ENCODE data around the gene DRAXIN.
A peak's percentile ranks its signal among the peaks of the same experiment; 100 is the strongest.

DRAXIN gene

GRCh38 chr1:11751087-11751486 lies 59.6 kb downstream of the DRAXIN start:
- Histone ChIP-seq H3K36me3 (ENCODE audit: control insufficient read depth in 2 of 2, insufficient read depth in 1 of 2, low read length in 2 of 2) (peaks cover 0 to 37% of the 10 kb centered on the region in 2 experiments; a peak in 1 of 3 replicates), H3K4me1 (ENCODE audit: control insufficient read depth, insufficient read depth, low read length) (no peaks in the 10 kb centered on the region), H3K9me3 (ENCODE audit: control insufficient read depth, insufficient read depth, low read depth, low read length) (no peaks in the 10 kb centered on the region), H3K27ac (ENCODE audit: extremely low read depth, low read depth, low read length) (no peak overlapping the region), H3K4me3 (ENCODE audit: low read depth, low read length) (no peak overlapping the region)
- CTCF ChIA-PET: interaction anchor here (0.7 to 1.7 kb wide), 3 partner anchors 34 to 714 kb away, joined by 3 to 5 read pairs (median 4); no protein-coding TSS in a partner anchor
- no peak for TF ChIP-seq ZNF169 (tag by site-specific recombination; IDR thresholded peaks at IDR 0.05)
- TF ChIP-seq, protein P1, sequence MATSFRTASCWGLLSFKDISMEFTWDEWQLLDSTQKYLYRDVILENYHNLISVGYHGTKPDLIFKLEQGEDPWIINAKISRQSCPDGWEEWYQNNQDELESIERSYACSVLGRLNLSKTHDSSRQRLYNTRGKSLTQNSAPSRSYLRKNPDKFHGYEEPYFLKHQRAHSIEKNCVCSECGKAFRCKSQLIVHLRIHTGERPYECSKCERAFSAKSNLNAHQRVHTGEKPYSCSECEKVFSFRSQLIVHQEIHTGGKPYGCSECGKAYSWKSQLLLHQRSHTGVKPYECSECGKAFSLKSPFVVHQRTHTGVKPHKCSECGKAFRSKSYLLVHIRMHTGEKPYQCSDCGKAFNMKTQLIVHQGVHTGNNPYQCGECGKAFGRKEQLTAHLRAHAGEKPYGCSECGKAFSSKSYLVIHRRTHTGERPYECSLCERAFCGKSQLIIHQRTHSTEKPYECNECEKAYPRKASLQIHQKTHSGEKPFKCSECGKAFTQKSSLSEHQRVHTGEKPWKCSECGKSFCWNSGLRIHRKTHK (tag by site-specific recombination; IDR thresholded peaks at IDR 0.05): no peak
- no peak for TF ChIP-seq MZF1 (tag by site-specific recombination; IDR thresholded peaks at IDR 0.05; ENCODE audit: borderline replicate concordance)
- no peak for TF ChIP-seq ZNF391 (tag by site-specific recombination; IDR thresholded peaks at IDR 0.05; ENCODE audit: borderline replicate concordance, low read depth)
- TF ChIP-seq GFI1B (tag by site-specific recombination; IDR thresholded peaks at IDR 0.05): no peak
- TF ChIP-seq EGR2 (tag by site-specific recombination; IDR thresholded peaks at IDR 0.05; ENCODE audit: low read depth): no peak
- TF ChIP-seq ZNF629 (tag by site-specific recombination; IDR thresholded peaks at IDR 0.05): no peak
- no peak for TF ChIP-seq ZNF510 (tag by site-specific recombination; IDR thresholded peaks at IDR 0.05; ENCODE audit: insufficient replicate concordance)
- no peak for TF ChIP-seq ZNF239 (tag by site-specific recombination; IDR thresholded peaks at IDR 0.05)
- TF ChIP-seq, protein P2, sequence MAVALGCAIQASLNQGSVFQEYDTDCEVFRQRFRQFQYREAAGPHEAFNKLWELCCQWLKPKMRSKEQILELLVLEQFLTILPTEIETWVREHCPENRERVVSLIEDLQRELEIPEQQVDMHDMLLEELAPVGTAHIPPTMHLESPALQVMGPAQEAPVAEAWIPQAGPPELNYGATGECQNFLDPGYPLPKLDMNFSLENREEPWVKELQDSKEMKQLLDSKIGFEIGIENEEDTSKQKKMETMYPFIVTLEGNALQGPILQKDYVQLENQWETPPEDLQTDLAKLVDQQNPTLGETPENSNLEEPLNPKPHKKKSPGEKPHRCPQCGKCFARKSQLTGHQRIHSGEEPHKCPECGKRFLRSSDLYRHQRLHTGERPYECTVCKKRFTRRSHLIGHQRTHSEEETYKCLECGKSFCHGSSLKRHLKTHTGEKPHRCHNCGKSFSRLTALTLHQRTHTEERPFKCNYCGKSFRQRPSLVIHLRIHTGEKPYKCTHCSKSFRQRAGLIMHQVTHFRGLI (tag by site-specific recombination; IDR thresholded peaks at IDR 0.05): no peak
- TF ChIP-seq, protein P3, sequence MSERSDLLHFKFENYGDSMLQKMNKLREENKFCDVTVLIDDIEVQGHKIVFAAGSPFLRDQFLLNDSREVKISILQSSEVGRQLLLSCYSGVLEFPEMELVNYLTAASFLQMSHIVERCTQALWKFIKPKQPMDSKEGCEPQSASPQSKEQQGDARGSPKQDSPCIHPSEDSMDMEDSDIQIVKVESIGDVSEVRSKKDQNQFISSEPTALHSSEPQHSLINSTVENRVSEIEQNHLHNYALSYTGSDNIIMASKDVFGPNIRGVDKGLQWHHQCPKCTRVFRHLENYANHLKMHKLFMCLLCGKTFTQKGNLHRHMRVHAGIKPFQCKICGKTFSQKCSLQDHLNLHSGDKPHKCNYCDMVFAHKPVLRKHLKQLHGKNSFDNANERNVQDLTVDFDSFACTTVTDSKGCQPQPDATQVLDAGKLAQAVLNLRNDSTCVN (tag by site-specific recombination; optimal IDR thresholded peaks at IDR 0.05): no peak
- TF ChIP-seq, protein P4, sequence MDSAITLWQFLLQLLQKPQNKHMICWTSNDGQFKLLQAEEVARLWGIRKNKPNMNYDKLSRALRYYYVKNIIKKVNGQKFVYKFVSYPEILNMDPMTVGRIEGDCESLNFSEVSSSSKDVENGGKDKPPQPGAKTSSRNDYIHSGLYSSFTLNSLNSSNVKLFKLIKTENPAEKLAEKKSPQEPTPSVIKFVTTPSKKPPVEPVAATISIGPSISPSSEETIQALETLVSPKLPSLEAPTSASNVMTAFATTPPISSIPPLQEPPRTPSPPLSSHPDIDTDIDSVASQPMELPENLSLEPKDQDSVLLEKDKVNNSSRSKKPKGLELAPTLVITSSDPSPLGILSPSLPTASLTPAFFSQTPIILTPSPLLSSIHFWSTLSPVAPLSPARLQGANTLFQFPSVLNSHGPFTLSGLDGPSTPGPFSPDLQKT (IDR thresholded peaks at IDR 0.05; ENCODE audit: borderline replicate concordance, low read depth, low read length): no peak
- no peak for TF ChIP-seq ZNF350 (tag by site-specific recombination; IDR thresholded peaks at IDR 0.05)
- TF ChIP-seq ZNF704 (tag by site-specific recombination; IDR thresholded peaks at IDR 0.05): no peak
- no peak for TF ChIP-seq ZEB2 (tag by site-specific recombination; IDR thresholded peaks at IDR 0.05)
- POLR2A ChIA-PET: no interaction called here

DNA sequence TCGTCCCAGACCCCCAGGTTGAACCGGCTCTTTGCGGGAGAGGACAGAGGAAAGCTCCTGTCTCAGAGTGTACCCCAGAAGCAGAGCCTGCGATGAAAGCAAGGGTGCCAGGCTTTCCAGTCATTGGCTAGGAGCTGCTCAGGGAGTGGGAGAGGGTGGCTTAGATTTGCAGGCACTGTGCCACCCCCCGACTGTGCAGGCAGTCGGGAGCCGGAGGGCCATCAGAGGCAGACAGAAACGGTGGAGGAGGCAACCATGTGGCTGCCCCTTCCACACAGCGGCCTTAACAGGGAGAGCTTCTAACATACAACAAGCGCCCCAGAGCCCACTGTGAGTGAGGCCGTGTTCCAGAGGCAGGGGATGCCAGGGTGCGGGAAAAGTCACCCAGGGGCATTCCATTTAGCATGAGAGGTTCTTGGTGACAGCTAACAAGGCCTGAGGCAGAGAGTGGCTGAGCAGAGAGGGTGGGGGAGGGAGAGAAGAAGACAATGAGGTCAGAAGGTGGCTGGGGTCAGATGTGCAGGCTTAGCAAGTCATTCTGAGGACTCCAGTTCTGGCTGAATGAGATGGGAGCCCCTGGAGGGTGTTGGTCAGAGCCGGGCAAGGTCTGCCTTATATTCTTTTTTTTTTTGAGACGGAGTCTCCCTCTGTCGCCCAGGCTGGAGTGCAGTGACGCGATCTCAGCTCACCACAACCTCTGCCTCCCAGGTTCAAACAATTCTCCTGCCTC lies 61.0 kb downstream of the DRAXIN start:
- H3K9me3 ChIP-seq (ENCODE audit: control insufficient read depth, insufficient read depth, low read depth, low read length): no peaks in the 10 kb centered on the region
- ChIA-PET CTCF (interaction anchor here (1.7 kb wide), 1 partner anchor 34 kb away, joined by 5 read pairs; no protein-coding TSS in a partner anchor), POLR2A (no interaction called here)
- no peaks in the 10 kb centered on the region for H3K4me1 ChIP-seq (ENCODE audit: control insufficient read depth, insufficient read depth, low read length)
- no peak overlapping the region for H3K4me3 ChIP-seq (ENCODE audit: low read depth, low read length)
- H3K36me3 ChIP-seq (ENCODE audit: control insufficient read depth in 2 of 2, insufficient read depth in 1 of 2, low read length in 2 of 2): peaks cover 0 to 32% of the 10 kb centered on the region in 2 experiments; a peak in 1 of 3 replicates
- no peak overlapping the region for H3K27ac ChIP-seq (ENCODE audit: extremely low read depth, low read depth, low read length)
- no peak for TF ChIP-seq ZBTB6 (tag by site-specific recombination; IDR thresholded peaks at IDR 0.05)
- TF ChIP-seq, protein P5, sequence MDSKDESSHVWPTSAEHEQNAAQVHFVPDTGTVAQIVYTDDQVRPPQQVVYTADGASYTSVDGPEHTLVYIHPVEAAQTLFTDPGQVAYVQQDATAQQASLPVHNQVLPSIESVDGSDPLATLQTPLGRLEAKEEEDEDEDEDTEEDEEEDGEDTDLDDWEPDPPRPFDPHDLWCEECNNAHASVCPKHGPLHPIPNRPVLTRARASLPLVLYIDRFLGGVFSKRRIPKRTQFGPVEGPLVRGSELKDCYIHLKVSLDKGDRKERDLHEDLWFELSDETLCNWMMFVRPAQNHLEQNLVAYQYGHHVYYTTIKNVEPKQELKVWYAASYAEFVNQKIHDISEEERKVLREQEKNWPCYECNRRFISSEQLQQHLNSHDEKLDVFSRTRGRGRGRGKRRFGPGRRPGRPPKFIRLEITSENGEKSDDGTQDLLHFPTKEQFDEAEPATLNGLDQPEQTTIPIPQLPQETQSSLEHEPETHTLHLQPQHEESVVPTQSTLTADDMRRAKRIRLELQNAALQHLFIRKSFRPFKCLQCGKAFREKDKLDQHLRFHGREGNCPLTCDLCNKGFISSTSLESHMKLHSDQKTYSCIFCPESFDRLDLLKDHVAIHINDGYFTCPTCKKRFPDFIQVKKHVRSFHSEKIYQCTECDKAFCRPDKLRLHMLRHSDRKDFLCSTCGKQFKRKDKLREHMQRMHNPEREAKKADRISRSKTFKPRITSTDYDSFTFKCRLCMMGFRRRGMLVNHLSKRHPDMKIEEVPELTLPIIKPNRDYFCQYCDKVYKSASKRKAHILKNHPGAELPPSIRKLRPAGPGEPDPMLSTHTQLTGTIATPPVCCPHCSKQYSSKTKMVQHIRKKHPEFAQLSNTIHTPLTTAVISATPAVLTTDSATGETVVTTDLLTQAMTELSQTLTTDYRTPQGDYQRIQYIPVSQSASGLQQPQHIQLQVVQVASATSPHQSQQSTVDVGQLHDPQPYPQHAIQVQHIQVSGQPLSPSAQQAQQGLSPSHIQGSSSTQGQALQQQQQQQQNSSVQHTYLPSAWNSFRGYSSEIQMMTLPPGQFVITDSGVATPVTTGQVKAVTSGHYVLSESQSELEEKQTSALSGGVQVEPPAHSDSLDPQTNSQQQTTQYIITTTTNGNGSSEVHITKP (tag by site-specific recombination; IDR thresholded peaks at IDR 0.05): no peak
- TF ChIP-seq ZNF146 (tag by site-specific recombination; IDR thresholded peaks at IDR 0.05): no peak
- TF ChIP-seq ZIC2 (tag by site-specific recombination; IDR thresholded peaks at IDR 0.05): peak; percentile 14; the same call in 1 of the 2 replicates

All from HEK293 (cell line).